ENCODE data around the gene H6PD.

Gene H6PD

DNA sequence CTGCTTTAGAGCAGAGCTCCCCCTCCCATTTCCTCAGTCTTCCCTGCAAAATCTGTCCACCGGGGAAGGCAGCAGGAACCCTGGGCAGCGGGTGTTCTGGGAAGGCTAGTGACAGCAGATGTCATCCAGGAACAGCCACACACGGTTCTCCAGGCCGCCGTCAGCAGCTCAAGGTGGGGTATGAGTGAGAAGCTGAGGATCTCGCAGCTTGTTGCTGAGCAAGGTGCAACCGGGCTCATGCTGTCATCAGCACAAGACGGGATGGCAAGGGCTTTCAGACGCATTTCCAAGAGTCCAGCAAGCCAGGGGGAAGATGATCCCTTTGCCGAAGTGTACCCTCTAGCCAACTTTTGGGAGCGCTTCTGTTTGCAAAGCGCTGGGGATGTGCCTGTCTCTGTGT, 35.1 kb downstream of the H6PD start:
- TF ChIP-seq POLR2AphosphoS5 (IDR thresholded peaks at IDR 0.05; ENCODE audit: low read depth) (no peak), GABPA (IDR thresholded peaks at IDR 0.05; ENCODE audit: low read depth) (no peak), SPI1 (IDR thresholded peaks at IDR 0.05; ENCODE audit: borderline replicate concordance, low read depth) (no peak)
- TF ChIP-seq, protein P1, sequence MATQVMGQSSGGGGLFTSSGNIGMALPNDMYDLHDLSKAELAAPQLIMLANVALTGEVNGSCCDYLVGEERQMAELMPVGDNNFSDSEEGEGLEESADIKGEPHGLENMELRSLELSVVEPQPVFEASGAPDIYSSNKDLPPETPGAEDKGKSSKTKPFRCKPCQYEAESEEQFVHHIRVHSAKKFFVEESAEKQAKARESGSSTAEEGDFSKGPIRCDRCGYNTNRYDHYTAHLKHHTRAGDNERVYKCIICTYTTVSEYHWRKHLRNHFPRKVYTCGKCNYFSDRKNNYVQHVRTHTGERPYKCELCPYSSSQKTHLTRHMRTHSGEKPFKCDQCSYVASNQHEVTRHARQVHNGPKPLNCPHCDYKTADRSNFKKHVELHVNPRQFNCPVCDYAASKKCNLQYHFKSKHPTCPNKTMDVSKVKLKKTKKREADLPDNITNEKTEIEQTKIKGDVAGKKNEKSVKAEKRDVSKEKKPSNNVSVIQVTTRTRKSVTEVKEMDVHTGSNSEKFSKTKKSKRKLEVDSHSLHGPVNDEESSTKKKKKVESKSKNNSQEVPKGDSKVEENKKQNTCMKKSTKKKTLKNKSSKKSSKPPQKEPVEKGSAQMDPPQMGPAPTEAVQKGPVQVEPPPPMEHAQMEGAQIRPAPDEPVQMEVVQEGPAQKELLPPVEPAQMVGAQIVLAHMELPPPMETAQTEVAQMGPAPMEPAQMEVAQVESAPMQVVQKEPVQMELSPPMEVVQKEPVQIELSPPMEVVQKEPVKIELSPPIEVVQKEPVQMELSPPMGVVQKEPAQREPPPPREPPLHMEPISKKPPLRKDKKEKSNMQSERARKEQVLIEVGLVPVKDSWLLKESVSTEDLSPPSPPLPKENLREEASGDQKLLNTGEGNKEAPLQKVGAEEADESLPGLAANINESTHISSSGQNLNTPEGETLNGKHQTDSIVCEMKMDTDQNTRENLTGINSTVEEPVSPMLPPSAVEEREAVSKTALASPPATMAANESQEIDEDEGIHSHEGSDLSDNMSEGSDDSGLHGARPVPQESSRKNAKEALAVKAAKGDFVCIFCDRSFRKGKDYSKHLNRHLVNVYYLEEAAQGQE (IDR thresholded peaks at IDR 0.05; ENCODE audit: insufficient replicate concordance, low read depth): no peak
- TF ChIP-seq, protein P2, sequence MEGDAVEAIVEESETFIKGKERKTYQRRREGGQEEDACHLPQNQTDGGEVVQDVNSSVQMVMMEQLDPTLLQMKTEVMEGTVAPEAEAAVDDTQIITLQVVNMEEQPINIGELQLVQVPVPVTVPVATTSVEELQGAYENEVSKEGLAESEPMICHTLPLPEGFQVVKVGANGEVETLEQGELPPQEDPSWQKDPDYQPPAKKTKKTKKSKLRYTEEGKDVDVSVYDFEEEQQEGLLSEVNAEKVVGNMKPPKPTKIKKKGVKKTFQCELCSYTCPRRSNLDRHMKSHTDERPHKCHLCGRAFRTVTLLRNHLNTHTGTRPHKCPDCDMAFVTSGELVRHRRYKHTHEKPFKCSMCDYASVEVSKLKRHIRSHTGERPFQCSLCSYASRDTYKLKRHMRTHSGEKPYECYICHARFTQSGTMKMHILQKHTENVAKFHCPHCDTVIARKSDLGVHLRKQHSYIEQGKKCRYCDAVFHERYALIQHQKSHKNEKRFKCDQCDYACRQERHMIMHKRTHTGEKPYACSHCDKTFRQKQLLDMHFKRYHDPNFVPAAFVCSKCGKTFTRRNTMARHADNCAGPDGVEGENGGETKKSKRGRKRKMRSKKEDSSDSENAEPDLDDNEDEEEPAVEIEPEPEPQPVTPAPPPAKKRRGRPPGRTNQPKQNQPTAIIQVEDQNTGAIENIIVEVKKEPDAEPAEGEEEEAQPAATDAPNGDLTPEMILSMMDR (IDR thresholded peaks at IDR 0.05; ENCODE audit: insufficient read depth, low read length): no peak
- no peaks in the 10 kb centered on the region for H3K27me3 ChIP-seq (ENCODE audit: insufficient read depth, poor library complexity, severe bottlenecking)
- H3K4me3 ChIP-seq (replicated peaks; ENCODE audit: insufficient read depth, low read length): no peak overlapping the region
- DNase-seq (ENCODE audit: low read depth in 1 of 2, low spot score in 1 of 2): no peak
- no peak overlapping the region for H3K27ac ChIP-seq (replicated peaks)

DNA sequence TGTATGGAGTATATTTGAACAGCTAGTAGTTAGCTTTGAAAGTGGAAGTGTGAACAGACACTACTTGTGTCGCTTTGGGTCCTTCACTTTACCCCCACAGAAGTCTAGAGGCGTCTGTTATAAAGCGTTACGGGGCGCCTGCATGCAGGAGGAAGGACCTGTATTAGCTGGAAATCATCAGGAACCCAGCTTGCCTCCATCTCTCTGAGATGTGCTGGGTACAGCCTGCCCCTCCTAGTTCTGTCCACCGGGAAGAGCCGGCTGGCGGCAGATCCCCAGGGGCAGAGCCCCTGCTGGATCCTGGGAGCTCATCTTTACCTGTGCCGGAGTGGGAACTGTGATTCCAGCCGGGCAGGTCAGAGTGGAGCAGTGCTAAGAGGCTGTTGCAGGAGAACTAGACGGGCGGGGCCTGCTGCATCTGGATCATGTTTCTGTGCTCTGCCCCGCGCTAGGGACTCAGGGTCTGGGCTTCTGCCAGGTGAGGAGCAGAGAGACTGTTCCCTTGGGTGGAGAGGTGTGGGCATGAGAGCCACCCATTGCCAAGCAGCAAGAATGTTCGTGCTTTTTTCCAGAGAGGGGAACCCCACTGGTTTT, 35.8 kb downstream of the H6PD start:
- Histone ChIP-seq H3K27me3 (ENCODE audit: insufficient read depth, poor library complexity, severe bottlenecking) (no peaks in the 10 kb centered on the region), H3K27ac (replicated peaks) (no peak overlapping the region), H3K4me3 (replicated peaks; ENCODE audit: insufficient read depth, low read length) (no peak overlapping the region)
- DNase-seq (ENCODE audit: low read depth in 1 of 2, low spot score in 1 of 2): no peak
- TF ChIP-seq SPI1 (IDR thresholded peaks at IDR 0.05; ENCODE audit: borderline replicate concordance, low read depth): no peak
- TF ChIP-seq, protein P2 (IDR thresholded peaks at IDR 0.05; ENCODE audit: insufficient read depth, low read length): no peak
- no peak for TF ChIP-seq GABPA (IDR thresholded peaks at IDR 0.05; ENCODE audit: low read depth)
- TF ChIP-seq, protein P1 (IDR thresholded peaks at IDR 0.05; ENCODE audit: insufficient replicate concordance, low read depth): no peak
- no peak for TF ChIP-seq POLR2AphosphoS5 (IDR thresholded peaks at IDR 0.05; ENCODE audit: low read depth)

DNA sequence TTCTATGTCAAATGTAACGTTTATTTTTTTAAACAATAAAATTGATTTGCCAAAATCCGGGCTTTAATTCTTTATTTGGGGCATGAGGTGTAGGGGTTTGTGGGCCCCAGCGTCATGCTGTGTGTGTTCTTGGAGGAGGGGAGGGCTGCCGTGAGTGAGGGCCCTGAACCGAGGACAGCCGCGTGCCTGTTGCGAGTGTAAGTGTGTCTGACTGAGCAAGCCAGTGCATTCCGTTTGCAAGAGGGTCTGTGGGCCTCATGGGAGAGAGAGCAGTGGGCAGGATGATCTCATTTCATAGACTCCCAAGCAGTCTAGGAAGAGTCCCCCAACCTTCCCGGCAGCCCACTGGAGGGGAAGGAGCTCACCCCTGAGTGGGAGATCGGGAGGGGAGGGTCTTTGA, 36.7 kb downstream of the H6PD start:
- TF ChIP-seq, protein P1 (IDR thresholded peaks at IDR 0.05; ENCODE audit: insufficient replicate concordance, low read depth): no peak
- TF ChIP-seq, protein P2 (IDR thresholded peaks at IDR 0.05; ENCODE audit: insufficient read depth, low read length): no peak
- TF ChIP-seq SPI1 (IDR thresholded peaks at IDR 0.05; ENCODE audit: borderline replicate concordance, low read depth) (no peak), POLR2AphosphoS5 (IDR thresholded peaks at IDR 0.05; ENCODE audit: low read depth) (no peak), GABPA (IDR thresholded peaks at IDR 0.05; ENCODE audit: low read depth) (no peak)
- DNase-seq (ENCODE audit: low read depth in 1 of 2, low spot score in 1 of 2): no peak
- H3K4me3 ChIP-seq (replicated peaks; ENCODE audit: insufficient read depth, low read length): no peak overlapping the region
- H3K27ac ChIP-seq (replicated peaks): no peak overlapping the region
- H3K27me3 ChIP-seq (ENCODE audit: insufficient read depth, poor library complexity, severe bottlenecking): no peaks in the 10 kb centered on the region
